ENCODE measurements around the gene CAMK1D.

- TF ChIP-seq POLR2A (IDR thresholded peaks at IDR 0.05; ENCODE audit: extremely low read depth, insufficient read length) (no peak), CTCF (IDR thresholded peaks at IDR 0.05; ENCODE audit: low read depth, low read length) (no peak), MAX (IDR thresholded peaks at IDR 0.05; ENCODE audit: low read depth, low read length) (no peak), MYC (IDR thresholded peaks at IDR 0.05; ENCODE audit: low read depth, low read length) (no peak)
These were observed 34.5 kb upstream of the CAMK1D start for GRCh38 chr10:12314836-12315235.

Measured in NB4 (cell line).